ENCODE data around the gene CHRNA4.

GRCh38 chr20:63378626-63379025 lies 17.5 kb upstream of the CHRNA4 start:
- no peak for TF ChIP-seq CTCF (IDR thresholded peaks at IDR 0.05; ENCODE audit: low read depth, low read length)
- no peak for TF ChIP-seq POLR2A (IDR thresholded peaks at IDR 0.05; ENCODE audit: extremely low read depth, insufficient read length)
- TF ChIP-seq MAX (IDR thresholded peaks at IDR 0.05; ENCODE audit: low read depth, low read length) = no peak
